SK-N-SH (cell line): ENCODE measurements around the gene CACNG3. TPM values are rescaled to one million over a fixed set of nuclear protein-coding genes. Genes with fewer than 3 reads are reported as not detected.

Experiments used
- CTCF ChIA-PET: fragments of 300-600, 350-600 bp; formaldehyde crosslinking; extraction: SDS; loops from one replicate; lab custom pipeline; 2021; lab: Yijun Ruan, JAX
- POLR2A ChIA-PET: fragments of 350-600 bp; sonication (Branson Sonifier 250); formaldehyde crosslinking; extraction: SDS; loops from one replicate; lab custom pipeline; 2020; ENCODE audit warnings: antibody characterized with exemption, inconsistent platforms; lab: Yijun Ruan, JAX
- DNase-seq: peaks from one replicate; pipeline ENCODE4 v3.0.0; 2012
- H2AFZ ChIP-seq: fragments of 200-600 bp; sonication (generic); 2 replicates; pipeline ENCODE4 v1.8.1; 2016; ENCODE audit warnings: antibody characterized with exemption, mild to moderate bottlenecking, low read depth
- H3F3A ChIP-seq: fragments of 200-600 bp; sonication (generic); replicated peaks from 2 replicates; pipeline ENCODE3; 2016; ENCODE audit warnings: antibody characterized with exemption, mild to moderate bottlenecking; ENCODE audit not compliant: insufficient read depth
- H3K27ac ChIP-seq, 2 experiments: fragments of 200-500 bp in 1 of 2; fragments of 200-600 bp in 1 of 2; sonication (Bioruptor generic) in 1 of 2; sonication (generic), shearing (Covaris generic) in 1 of 2; 2 replicates each; pipeline versions ENCODE4 v1.5.1 to v1.6.1; 2014 to 2016; ENCODE audit warnings: low read depth in 2 of 2, inconsistent platforms in 1 of 2, low read length in 1 of 2, mild to moderate bottlenecking in 1 of 2, mixed read lengths in 1 of 2
- H3K27me3 ChIP-seq: fragments of 200-600 bp; sonication (generic), shearing (Covaris generic); 2 replicates; pipeline ENCODE4 v1.6.1; 2016; ENCODE audit warnings: mixed run types; ENCODE audit not compliant: insufficient read depth
- H3K36me3 ChIP-seq, 2 experiments: fragments of 200-500 bp in 1 of 2; fragments of 200-600 bp in 1 of 2; sonication (Bioruptor generic) in 1 of 2; sonication (generic) in 1 of 2; replicated peaks in 1 of 2; 2 replicates each; pipeline versions ENCODE3 to v1.5.1; 2014 to 2016; ENCODE audit warnings: low read length in 1 of 2, mild to moderate bottlenecking in 1 of 2; ENCODE audit not compliant: insufficient read depth in 2 of 2, control insufficient read depth in 1 of 2
- H3K4me1 ChIP-seq, 2 experiments: fragments of 200-500 bp in 1 of 2; fragments of 200-600 bp in 1 of 2; sonication (Bioruptor generic) in 1 of 2; sonication (generic), shearing (Covaris generic) in 1 of 2; 2 replicates each; pipeline versions ENCODE4 v1.5.1 to v1.6.1; 2014 to 2016; ENCODE audit warnings: low read depth in 1 of 2, low read length in 1 of 2, mixed run types in 1 of 2; ENCODE audit not compliant: insufficient read depth in 2 of 2, control insufficient read depth in 1 of 2
- H3K4me2 ChIP-seq: fragments of 200-600 bp; sonication (generic), shearing (Covaris generic); 2 replicates; pipeline ENCODE4 v1.6.1; 2017; ENCODE audit warnings: mixed run types
- H3K4me3 ChIP-seq, 2 experiments: fragments of 200-500 bp in 1 of 2; fragments of 200-600 bp in 1 of 2; sonication (Bioruptor generic) in 1 of 2; sonication (generic), shearing (Covaris generic) in 1 of 2; 2 replicates each; pipeline versions ENCODE4 v1.5.1 to v1.8.1; 2014 to 2016; ENCODE audit warnings: low read depth in 2 of 2, inconsistent platforms in 1 of 2, low read length in 1 of 2, mild to moderate bottlenecking in 1 of 2, mixed read lengths in 1 of 2, moderate library complexity in 1 of 2
- H3K79me2 ChIP-seq: fragments of 200-600 bp; sonication (generic); 2 replicates; pipeline ENCODE4 v1.8.1; 2017; ENCODE audit warnings: mild to moderate bottlenecking; ENCODE audit not compliant: insufficient read depth
- H3K9ac ChIP-seq: fragments of 200-600 bp; sonication (generic); 2 replicates; pipeline ENCODE4 v1.6.1; 2017; ENCODE audit warnings: mixed run types
- H3K9me2 ChIP-seq: fragments of 200-600 bp; sonication (generic); 2 replicates; pipeline ENCODE4 v1.6.1; 2017; ENCODE audit warnings: mixed run types
- H3K9me3 ChIP-seq: fragments of 200-600 bp; sonication (generic); 2 replicates; pipeline ENCODE4 v1.6.1; 2017; ENCODE audit warnings: mixed run types, mild to moderate bottlenecking, moderate library complexity
- H4K20me1 ChIP-seq: fragments of 200-600 bp; sonication (generic); 2 replicates; pipeline ENCODE4 v1.6.1; 2017; ENCODE audit warnings: mild to moderate bottlenecking, mixed run types; ENCODE audit not compliant: insufficient read depth
- CTCF ChIP-seq: fragments of 200-600 bp; sonication (generic); IDR thresholded peaks from 2 replicates; pipeline ENCODE4 v1.6.1; 2017; ENCODE audit warnings: antibody characterized with exemption, mild to moderate bottlenecking, moderate library complexity
- EP300 ChIP-seq, 2 experiments: IDR thresholded peaks; 2 replicates each; pipeline versions ENCODE4 v1.4.0 to v1.6.1; 2012; ENCODE audit warnings: borderline replicate concordance in 1 of 2, low read depth in 1 of 2, low read length in 1 of 2
- EZH2phosphoT487 ChIP-seq: fragments of 200-600 bp; sonication (generic); IDR thresholded peaks from 2 replicates; pipeline ENCODE4 v1.6.1; 2017; ENCODE audit warnings: low read depth, mixed run types, mild to moderate bottlenecking, antibody characterized with exemption, moderate library complexity, borderline replicate concordance
- FOXJ3 ChIP-seq: sonication (generic); formaldehyde crosslinking; IDR thresholded peaks from 2 replicates; pipeline ENCODE4 v1.5.1; 2020; ENCODE audit warnings: mild to moderate bottlenecking, missing genetic modification reagents
- GABPA ChIP-seq: IDR thresholded peaks from 2 replicates; pipeline ENCODE4 v1.4.0; 2012; ENCODE audit warnings: low read depth, mild to moderate bottlenecking
- GATA2 ChIP-seq: sonication (generic); formaldehyde crosslinking; IDR thresholded peaks from 2 replicates; pipeline ENCODE4 v1.5.0; 2020; ENCODE audit warnings: mild to moderate bottlenecking, missing genetic modification reagents
- IRF3 ChIP-seq: fragments of 150-350 bp; IDR thresholded peaks from 2 replicates; pipeline ENCODE4 v1.6.1; 2016; ENCODE audit warnings: mild to moderate bottlenecking, low read depth, low read length
- MAX ChIP-seq: IDR thresholded peaks from 2 replicates; pipeline ENCODE4 v1.4.0; 2012; ENCODE audit warnings: low read depth
- NFIC ChIP-seq: IDR thresholded peaks from 2 replicates; pipeline ENCODE4 v1.4.0; 2012; ENCODE audit warnings: borderline replicate concordance
- NRF1 ChIP-seq: IDR thresholded peaks from 2 replicates; pipeline ENCODE4 v1.6.1; 2012; ENCODE audit warnings: low read depth, mild to moderate bottlenecking, low read length
- RCOR1 ChIP-seq: fragments of 150-350 bp; IDR thresholded peaks from 2 replicates; pipeline ENCODE4 v1.6.1; 2017; ENCODE audit warnings: antibody characterized with exemption, low read length
- REST ChIP-seq: IDR thresholded peaks from 2 replicates; pipeline ENCODE4 v1.6.1; 2012; ENCODE audit warnings: mild to moderate bottlenecking, low read depth, low read length, moderate library complexity
- RFX5 ChIP-seq: IDR thresholded peaks from 2 replicates; pipeline ENCODE4 v1.6.1; 2012; ENCODE audit warnings: mild to moderate bottlenecking, improper control_type of control experiment, low read length
- SMC3 ChIP-seq: IDR thresholded peaks from 2 replicates; pipeline ENCODE4 v1.6.1; 2012; ENCODE audit warnings: low read depth, low read length, improper control_type of control experiment
- TAF1 ChIP-seq: IDR thresholded peaks from 2 replicates; pipeline ENCODE4 v1.6.1; 2012; ENCODE audit warnings: low read depth, mild to moderate bottlenecking, low read length, moderate library complexity, borderline replicate concordance
- TCF12 ChIP-seq: IDR thresholded peaks from 2 replicates; pipeline ENCODE4 v1.4.0; 2012
- TEAD4 ChIP-seq: IDR thresholded peaks from 2 replicates; pipeline ENCODE4 v1.4.0; 2012; ENCODE audit warnings: mild to moderate bottlenecking, borderline replicate concordance; ENCODE audit not compliant: insufficient read depth
- USF1 ChIP-seq: IDR thresholded peaks from 2 replicates; pipeline ENCODE4 v1.4.0; 2012; ENCODE audit warnings: low read depth, borderline replicate concordance
- YY1 ChIP-seq: IDR thresholded peaks from 2 replicates; pipeline ENCODE4 v1.4.0; 2012; ENCODE audit warnings: low read depth, mild to moderate bottlenecking
- WGBS: methylation state at CpG from one replicate; pipeline ENCODE4 v1.1.6; 2017; ENCODE audit warnings: low lambda C conversion rate; 5-methylcytosine and 5-hydroxymethylcytosine counted together
- polyA plus RNA-seq, 3 experiments: library from polyadenylated mRNA; depleted of rRNA; stranded (reverse); fragments of >200 nt; gene quantifications; 2 replicates each; pipeline ENCODE4 v1.2.3, GENCODE V29; 2012

Gene CACNG3
- polyA plus RNA-seq, 1 of the 3 experiments (the other 2 are of a cell fraction) = not detected

- H3K36me3 ChIP-seq = no peaks in the 10 kb centered on the region
- H3K4me1 ChIP-seq = no peaks in the 10 kb centered on the region
- CTCF ChIA-PET = no interaction called here
- no peaks in the 10 kb centered on the region for H3K9me3 ChIP-seq
- TF ChIP-seq EZH2phosphoT487 = no peak
- TF ChIP-seq TEAD4 = no peak
- TF ChIP-seq YY1 = no peak
- TF ChIP-seq RCOR1 = no peak
- TF ChIP-seq TCF12 = no peak
- no peak for TF ChIP-seq SMC3
- TF ChIP-seq FOXJ3 (CRISPR knock-in tag) = no peak
- no peak for TF ChIP-seq NRF1
- TF ChIP-seq CTCF = no peak
- TF ChIP-seq GATA2 = no peak
- no peak for TF ChIP-seq MAX
- no peak for TF ChIP-seq NFIC
- no peak for TF ChIP-seq TAF1
- TF ChIP-seq EP300 (IDR thresholded peaks at IDR 0.05; ENCODE audit: borderline replicate concordance in 1 of 2, low read depth in 1 of 2, low read length in 1 of 2) = no peak
- TF ChIP-seq RFX5 = no peak
- TF ChIP-seq REST = no peak
- no peak for TF ChIP-seq IRF3
- no peak for TF ChIP-seq GABPA
- TF ChIP-seq USF1 = no peak
- H3K4me3 ChIP-seq = no peak overlapping the region
- H3K9ac ChIP-seq = no peak overlapping the region
- no peaks in the 10 kb centered on the region for H3K9me2 ChIP-seq
- no peaks in the 10 kb centered on the region for H3F3A ChIP-seq
- no peaks in the 10 kb centered on the region for H3K79me2 ChIP-seq
- H3K27ac ChIP-seq = no peak overlapping the region
- no peak overlapping the region for H3K4me2 ChIP-seq
- WGBS = 10% methylated on average over 6 of the region's 6 CpGs
- no peaks in the 10 kb centered on the region for H4K20me1 ChIP-seq
- POLR2A ChIA-PET = no interaction called here
- DNase-seq = no peak
- no peaks in the 10 kb centered on the region for H3K27me3 ChIP-seq
- H2AFZ ChIP-seq = no peak overlapping the region
Observed at GRCh38 chr16:24396350-24397271, 140.5 kb downstream of the CACNG3 start.
